Raji (cell line): ENCODE measurements around the gene GATAD2B.

Experiments used
- POLR2A ChIP-seq: IDR thresholded peaks from 2 replicates; pipeline ENCODE4 v1.6.1; 2011; ENCODE audit warnings: low read depth, low read length, control low read depth; ENCODE audit not compliant: insufficient read depth

Gene GATAD2B

GRCh38 chr1:153760440-153760839 is 162.3 kb downstream of the GATAD2B start:
- TF ChIP-seq POLR2A, result no peak
